Stimulated activated naive CD8-positive, alpha-beta T cell treated with anti-CD3 and anti-CD28 coated beads, Interleukin-15, amount 100 ng/mL, for 72 hours (primary cell): ENCODE data around the gene COPS6.
A peak's percentile ranks its signal among the peaks of the same experiment; 100 is the strongest.

ENCODE experiments used
- ATAC-seq: fragments of 150-1000 bp; cut with Tn5 transposase; 2 replicates; pipeline ENCODE4 v1.10.0; 2021; ENCODE audit warnings: mild to moderate bottlenecking, moderate library complexity
- DNase-seq, 2 donors: peaks; one replicate each; pipeline ENCODE4 v3.0.0; 2021 to 2022
- H3K27ac Mint-ChIP-seq, 2 donors: one replicate each; pipeline ENCODE4 v1.8.0; 2022; ENCODE audit warnings: mild to moderate bottlenecking in 2 of 2, mixed read lengths in 2 of 2, moderate library complexity in 2 of 2
- H3K27me3 Mint-ChIP-seq: one replicate; pipeline ENCODE4 v1.8.0; 2022; ENCODE audit warnings: mixed read lengths
- H3K4me1 Mint-ChIP-seq: one replicate; pipeline ENCODE4 v1.8.0; 2022; ENCODE audit warnings: mild to moderate bottlenecking, mixed read lengths
- H3K4me3 Mint-ChIP-seq, 2 donors: one replicate each; pipeline ENCODE4 v1.8.0; 2022; ENCODE audit warnings: mild to moderate bottlenecking in 2 of 2, mixed read lengths in 2 of 2, moderate library complexity in 1 of 2
- H3K9me3 Mint-ChIP-seq, 2 donors: one replicate each; pipeline ENCODE4 v1.8.0; 2022; ENCODE audit warnings: mixed read lengths in 2 of 2

The COPS6 gene

GRCh38 chr7:100071018-100071723 is 17.6 kb upstream of the COPS6 start:
- Mint-ChIP-seq H3K9me3 (peaks cover 27 to 33% of the 10 kb centered on the region in 2 donors), H3K27ac (no peak overlapping the region), H3K27me3 (no peaks in the 10 kb centered on the region), H3K4me1 (no peaks in the 10 kb centered on the region), H3K4me3 (no peak overlapping the region)
- ATAC-seq = no peak
- DNase-seq = no peak

- Mint-ChIP-seq H3K27me3 (no peaks in the 10 kb centered on the region), H3K4me1 (no peaks in the 10 kb centered on the region), H3K4me3 (no peak overlapping the region), H3K9me3 (peaks cover 27 to 33% of the 10 kb centered on the region in 2 donors), H3K27ac (no peak overlapping the region)
- DNase-seq (no peak), ATAC-seq (no peak)
These were observed 16.3 kb upstream of the COPS6 start for GRCh38 chr7:100072462-100072861.

GRCh38 chr7:100074841-100075240 is 13.9 kb upstream of the COPS6 start:
- H3K4me1 Mint-ChIP-seq = peaks cover 11% of the 10 kb centered on the region
- no peak overlapping the region for H3K4me3 Mint-ChIP-seq
- ATAC-seq = no peak
- H3K9me3 Mint-ChIP-seq = peaks cover 27 to 32% of the 10 kb centered on the region in 2 donors
- no peaks in the 10 kb centered on the region for H3K27me3 Mint-ChIP-seq
- no peak for DNase-seq
- H3K27ac Mint-ChIP-seq = no peak overlapping the region

- H3K4me1 Mint-ChIP-seq = peaks cover 17% of the 10 kb centered on the region
- no peaks in the 10 kb centered on the region for H3K27me3 Mint-ChIP-seq
- no peak overlapping the region for H3K4me3 Mint-ChIP-seq
- ATAC-seq (no peak), DNase-seq (no peak)
- H3K9me3 Mint-ChIP-seq = peaks cover 27% of the 10 kb centered on the region in 2 donors
- H3K27ac Mint-ChIP-seq = no peak overlapping the region
These were observed 13.4 kb upstream of the COPS6 start for GRCh38 chr7:100075418-100075817.

GRCh38 chr7:100077205-100077604 is 11.6 kb upstream of the COPS6 start:
- no peak for DNase-seq
- Mint-ChIP-seq H3K27me3 (no peaks in the 10 kb centered on the region), H3K27ac (peak overlapping the region; percentile 83 to 84), H3K4me3 (no peak overlapping the region), H3K4me1 (peaks cover 29% of the 10 kb centered on the region), H3K9me3 (peaks cover 9 to 14% of the 10 kb centered on the region in 2 donors)
- no peak for ATAC-seq

GRCh38 chr7:100079024-100079560 is 9.7 kb upstream of the COPS6 start:
- H3K4me1 Mint-ChIP-seq = peaks cover 39% of the 10 kb centered on the region
- no peak overlapping the region for H3K27ac Mint-ChIP-seq
- no peaks in the 10 kb centered on the region for H3K27me3 Mint-ChIP-seq
- no peak for DNase-seq
- no peaks in the 10 kb centered on the region for H3K9me3 Mint-ChIP-seq
- no peak for ATAC-seq
- no peak overlapping the region for H3K4me3 Mint-ChIP-seq

- H3K4me3 Mint-ChIP-seq = peak overlapping the region; percentile 87 to 90
- ATAC-seq = no peak
- no peak for DNase-seq
- H3K27ac Mint-ChIP-seq = peak overlapping the region; percentile 89 to 97
- no peaks in the 10 kb centered on the region for H3K9me3 Mint-ChIP-seq
- peaks cover 42% of the 10 kb centered on the region for H3K4me1 Mint-ChIP-seq
- H3K27me3 Mint-ChIP-seq = no peaks in the 10 kb centered on the region
These were observed 7.7 kb upstream of the COPS6 start for GRCh38 chr7:100080907-100081534.

- ATAC-seq (peak; percentile 93), DNase-seq (peak; percentile 99)
- Mint-ChIP-seq H3K9me3 (no peaks in the 10 kb centered on the region), H3K27ac (peak within 1 kb of the TSS; percentile 91 to 97), H3K27me3 (no peaks in the 10 kb centered on the region), H3K4me1 (peaks cover 45% of the 10 kb centered on the region), H3K4me3 (peak within 1 kb of the TSS; percentile 87 to 90)
These were observed 7.2 kb upstream of the COPS6 start, which contains the start of gene ZNF3 for GRCh38 chr7:100081535-100082102. ZNF3 (minus strand) TSS chr7:100081723; CDS start chr7:100077357, 4,366 bp downstream.

- Mint-ChIP-seq H3K27ac (peak overlapping the region; percentile 74 to 97), H3K4me3 (peak overlapping the region; percentile 87 to 90), H3K9me3 (no peaks in the 10 kb centered on the region), H3K27me3 (no peaks in the 10 kb centered on the region), H3K4me1 (peaks cover 50% of the 10 kb centered on the region)
- DNase-seq (no peak), ATAC-seq (no peak)
These were observed 5.8 kb upstream of the COPS6 start for GRCh38 chr7:100082978-100083377.

GRCh38 chr7:100085515-100085914 is 3.3 kb upstream of the COPS6 start:
- no peak overlapping the region for H3K27ac Mint-ChIP-seq
- no peak for DNase-seq
- H3K9me3 Mint-ChIP-seq = no peaks in the 10 kb centered on the region
- no peaks in the 10 kb centered on the region for H3K27me3 Mint-ChIP-seq
- no peak for ATAC-seq
- H3K4me1 Mint-ChIP-seq = peaks cover 50% of the 10 kb centered on the region
- H3K4me3 Mint-ChIP-seq = no peak overlapping the region

- Mint-ChIP-seq H3K27me3 (no peaks in the 10 kb centered on the region), H3K4me1 (peaks cover 56% of the 10 kb centered on the region), H3K9me3 (no peaks in the 10 kb centered on the region), H3K27ac (no peak overlapping the region), H3K4me3 (no peak overlapping the region)
- DNase-seq (no peak), ATAC-seq (no peak)
These were observed 1.6 kb upstream of the COPS6 start for GRCh38 chr7:100087055-100087750.

GRCh38 chr7:100088095-100088620 is 611 bp upstream of the COPS6 start:
- Mint-ChIP-seq H3K27me3 (no peaks in the 10 kb centered on the region), H3K4me3 (peak overlapping the region; percentile 87 to 91), H3K4me1 (peaks cover 56% of the 10 kb centered on the region), H3K27ac (peak overlapping the region; percentile 54 to 95), H3K9me3 (no peaks in the 10 kb centered on the region)
- DNase-seq = no peak
- ATAC-seq = peak; percentile 5

- Mint-ChIP-seq H3K27ac (peak overlapping the region; percentile 23 to 95), H3K4me1 (peaks cover 65% of the 10 kb centered on the region), H3K4me3 (peak overlapping the region; percentile 87 to 91), H3K27me3 (no peaks in the 10 kb centered on the region), H3K9me3 (no peaks in the 10 kb centered on the region)
- ATAC-seq (no peak), DNase-seq (no peak)
These were observed 858 bp downstream of the COPS6 start for GRCh38 chr7:100089458-100090196.

- DNase-seq = peak in 1 of 2 donors; percentile 25
- Mint-ChIP-seq H3K4me1 (peaks cover 74% of the 10 kb centered on the region), H3K27me3 (no peaks in the 10 kb centered on the region), H3K9me3 (no peaks in the 10 kb centered on the region), H3K27ac (peak overlapping the region in 1 of 2 donors; percentile 87), H3K4me3 (peak overlapping the region; percentile 10 to 91)
- ATAC-seq = peak; percentile 47
These were observed 2.0 kb downstream of the COPS6 start for GRCh38 chr7:100090527-100091410.
